Activated CD8-positive, alpha-beta T cell treated with anti-CD3 and anti-CD28 coated beads for 36 hours (primary cell): ENCODE data around the gene XPO5. TPM values are rescaled to one million over a fixed set of nuclear protein-coding genes. Genes with fewer than 3 reads are reported as not detected.

Experiments
- ATAC-seq: fragments of 200-7000 bp; cut with Tn5 transposase; one replicate; pipeline ENCODE4 v1.10.0; 2021; ENCODE audit warnings: mild to moderate bottlenecking, moderate library complexity
- CTCF ChIA-PET: fragments of 350-600 bp; sonication (Branson Sonifier 250); formaldehyde crosslinking; loops from one replicate; lab custom pipeline; 2021; ENCODE audit warnings: antibody characterized with exemption; lab: Charles Lee
- POLR2A ChIA-PET: fragments of 350-600 bp; sonication (Branson Sonifier 250); formaldehyde crosslinking; loops from one replicate; lab custom pipeline; 2021; ENCODE audit warnings: antibody characterized with exemption; lab: Charles Lee
- DNase-seq: peaks from one replicate; pipeline ENCODE4 v3.0.0-alpha.2; 2020
- H3K27ac Mint-ChIP-seq: one replicate; pipeline ENCODE4 v1.8.0; 2021; ENCODE audit warnings: mild to moderate bottlenecking, mixed read lengths
- H3K27me3 Mint-ChIP-seq: one replicate; pipeline ENCODE4 v1.8.0; 2021; ENCODE audit warnings: mixed read lengths
- H3K36me3 Mint-ChIP-seq: one replicate; pipeline ENCODE4 v1.8.0; 2021; ENCODE audit warnings: low read depth, mixed read lengths
- H3K4me1 Mint-ChIP-seq: one replicate; pipeline ENCODE4 v1.8.0; 2021; ENCODE audit warnings: low read depth, mixed read lengths
- H3K4me3 Mint-ChIP-seq: one replicate; pipeline ENCODE4 v1.8.0; 2021; ENCODE audit warnings: mild to moderate bottlenecking, moderate library complexity, mixed read lengths
- H3K9me3 Mint-ChIP-seq: one replicate; pipeline ENCODE4 v1.8.0; 2021; ENCODE audit warnings: mixed read lengths
- intact Hi-C: fragments of 100-400 bp; cut with micrococcal nuclease; formaldehyde crosslinking; loops from one replicate; pipeline ENCODE4 v1.10.0; 2022
- total RNA-seq, 2 experiments: library from RNA; stranded (reverse); gene quantifications; one replicate each; pipeline ENCODE4 v1.2.3, GENCODE V29; 2021
- TF ChIP-seq, protein P1 (sequence below): fragments of 200-600 bp; IDR thresholded peaks from one replicate; pipeline ENCODE4 v1.8.0; 2022; ENCODE audit warnings: antibody characterized with exemption, mild to moderate bottlenecking

Gene XPO5
- total RNA-seq, 2 experiments from 2014 or later: 92.3 to 92.6 TPM

- ChIA-PET POLR2A (interaction anchor here (1.1 to 6.1 kb wide), 4 partner anchors 9 to 263 kb away, joined by 3 to 77 read pairs (median 4); partner anchors contain the start of genes POLR1C and YIPF3), CTCF (interaction anchor here (0.7 to 1.3 kb wide), 4 partner anchors 54 to 281 kb away, joined by 3 to 4 read pairs (median 4); partner anchors contain the start of gene DNPH1)
- peaks cover 18% of the 10 kb centered on the region for H3K27me3 Mint-ChIP-seq
- no peaks in the 10 kb centered on the region for H3K9me3 Mint-ChIP-seq
- H3K36me3 Mint-ChIP-seq: peaks cover 25% of the 10 kb centered on the region
- peaks cover 20% of the 10 kb centered on the region for H3K4me1 Mint-ChIP-seq
- TF ChIP-seq, protein P1, sequence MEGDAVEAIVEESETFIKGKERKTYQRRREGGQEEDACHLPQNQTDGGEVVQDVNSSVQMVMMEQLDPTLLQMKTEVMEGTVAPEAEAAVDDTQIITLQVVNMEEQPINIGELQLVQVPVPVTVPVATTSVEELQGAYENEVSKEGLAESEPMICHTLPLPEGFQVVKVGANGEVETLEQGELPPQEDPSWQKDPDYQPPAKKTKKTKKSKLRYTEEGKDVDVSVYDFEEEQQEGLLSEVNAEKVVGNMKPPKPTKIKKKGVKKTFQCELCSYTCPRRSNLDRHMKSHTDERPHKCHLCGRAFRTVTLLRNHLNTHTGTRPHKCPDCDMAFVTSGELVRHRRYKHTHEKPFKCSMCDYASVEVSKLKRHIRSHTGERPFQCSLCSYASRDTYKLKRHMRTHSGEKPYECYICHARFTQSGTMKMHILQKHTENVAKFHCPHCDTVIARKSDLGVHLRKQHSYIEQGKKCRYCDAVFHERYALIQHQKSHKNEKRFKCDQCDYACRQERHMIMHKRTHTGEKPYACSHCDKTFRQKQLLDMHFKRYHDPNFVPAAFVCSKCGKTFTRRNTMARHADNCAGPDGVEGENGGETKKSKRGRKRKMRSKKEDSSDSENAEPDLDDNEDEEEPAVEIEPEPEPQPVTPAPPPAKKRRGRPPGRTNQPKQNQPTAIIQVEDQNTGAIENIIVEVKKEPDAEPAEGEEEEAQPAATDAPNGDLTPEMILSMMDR: no peak
- peak; percentile 68 for ATAC-seq
- peak; percentile 76 for DNase-seq
- intact Hi-C loops: loop anchor here (5.0 kb wide), 2 partner anchors 53 to 243 kb away; partner anchors contain the start of gene DLK2
- no peak within 1 kb of the TSS for H3K27ac Mint-ChIP-seq
- H3K4me3 Mint-ChIP-seq: peak within 1 kb of the TSS; percentile 66
Observed at GRCh38 chr6:43509984-43510826, 65.6 kb downstream of the XPO5 start, which contains the start of gene LRRC73. Gene LRRC73, minus strand, starts transcription at chr6:43510346. Its CDS starts 561 bp downstream, at chr6:43509785.

DNA sequence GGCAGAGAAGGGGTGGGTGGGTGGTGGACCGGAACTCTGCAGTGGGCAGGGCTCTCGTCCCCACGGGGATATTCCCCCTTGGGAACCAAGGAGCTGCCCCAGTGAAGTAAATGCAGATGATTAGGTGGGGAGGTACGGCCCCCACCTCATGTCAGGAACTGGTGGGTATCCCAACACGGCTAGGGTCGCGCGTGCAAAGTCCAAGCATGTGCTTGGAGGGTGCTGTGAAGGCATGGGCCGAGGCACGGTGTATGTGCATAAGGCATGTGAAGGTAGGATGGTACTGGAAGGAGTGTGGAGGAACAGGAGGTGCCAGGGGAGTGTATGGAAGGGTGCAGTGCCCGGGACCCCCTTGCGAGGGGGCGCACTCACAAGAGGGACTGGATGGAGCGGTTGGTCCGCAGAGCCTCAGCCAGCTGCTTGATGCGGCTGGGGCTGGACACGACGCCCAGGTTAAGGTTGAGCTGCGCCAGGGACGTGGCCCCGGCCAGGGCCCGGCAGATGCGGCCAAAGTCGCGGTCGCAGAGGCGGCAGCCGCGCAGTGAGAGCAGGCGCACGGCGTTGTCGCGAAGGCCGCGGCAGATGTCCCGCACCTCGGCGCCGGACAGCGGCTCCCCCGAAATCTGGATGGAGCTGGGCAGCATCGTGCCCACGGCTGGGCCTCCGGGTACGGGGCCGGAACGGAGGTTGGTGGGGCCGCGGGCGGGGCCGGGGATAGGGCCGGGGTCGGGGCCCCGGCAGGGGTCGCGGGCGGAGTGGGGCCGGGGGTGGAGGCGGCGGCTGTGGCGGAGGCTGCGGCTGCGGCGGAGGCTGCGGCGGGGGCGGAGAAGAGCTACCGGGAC lies 66.5 kb downstream of the XPO5 start:
- intact Hi-C loops: loop anchor here (5.0 kb wide), 2 partner anchors 52 to 242 kb away; partner anchors contain the start of gene DLK2
- H3K27ac Mint-ChIP-seq: no peak overlapping the region

GRCh38 chr6:43508481-43509141 lies 67.2 kb downstream of the XPO5 start:
- Mint-ChIP-seq H3K27ac (no peak overlapping the region), H3K4me1 (peaks cover 10% of the 10 kb centered on the region), H3K9me3 (no peaks in the 10 kb centered on the region), H3K4me3 (peak overlapping the region; percentile 66), H3K27me3 (peaks cover 18% of the 10 kb centered on the region), H3K36me3 (peaks cover 19% of the 10 kb centered on the region)
- intact Hi-C loops: loop anchor here (5.0 kb wide), 2 partner anchors 51 to 241 kb away; partner anchors contain the start of gene DLK2
- CTCF ChIA-PET: interaction anchor here (0.7 to 4.9 kb wide), 12 partner anchors 8 to 341 kb away, joined by 3 to 78 read pairs (median 10); partner anchors contain the start of genes DLK2, DNPH1, POLR1C and YIPF3
- POLR2A ChIA-PET: interaction anchor here (1.2 to 6.1 kb wide), 4 partner anchors 10 to 280 kb away, joined by 3 to 77 read pairs (median 4); partner anchors contain the start of genes DNPH1, MAD2L1BP, POLR1C and TJAP1
- ATAC-seq: no peak
- no peak for DNase-seq
- TF ChIP-seq, protein P1: no peak

More for the DNA sequence above, 66.5 kb downstream of the XPO5 start:
- Mint-ChIP-seq H3K4me3 (peak overlapping the region; percentile 66), H3K36me3 (peaks cover 19% of the 10 kb centered on the region), H3K4me1 (peaks cover 14% of the 10 kb centered on the region), H3K9me3 (no peaks in the 10 kb centered on the region), H3K27me3 (peaks cover 18% of the 10 kb centered on the region)
- no peak for DNase-seq
- CTCF ChIA-PET: interaction anchor here (0.7 to 3.9 kb wide), 6 partner anchors 31 to 341 kb away, joined by 3 to 20 read pairs (median 4); no protein-coding TSS in a partner anchor
- no peak for ATAC-seq
- TF ChIP-seq, protein P1: no peak
- POLR2A ChIA-PET: interaction anchor here (1.1 to 6.1 kb wide), 4 partner anchors 10 to 263 kb away, joined by 3 to 77 read pairs (median 4); partner anchors contain the start of genes POLR1C and YIPF3
